Esophagus squamous epithelium (tissue), 4 donors: ENCODE results near the gene TRIM43.
"Not testable (repeated sequence)": the region's sequence is repeated elsewhere in the genome, so short reads cannot be mapped to it uniquely, and the experiment has no call there.

Source experiments
- CTCF ChIP-seq, 6 experiments: fragments of 450-650 bp in 4 of 6; fragments of 200-600 bp in 2 of 6; sonication (generic) in 2 of 6; IDR thresholded peaks; one replicate each; pipeline ENCODE4 v1.5.1; 2016 to 2019; ENCODE audit warnings: antibody characterized with exemption in 6 of 6, mild to moderate bottlenecking in 4 of 6, moderate library complexity in 4 of 6
- POLR2A ChIP-seq, 4 donors: fragments of 450-650 bp; IDR thresholded peaks; one replicate each; pipeline ENCODE4 v1.6.1; 2017; ENCODE audit warnings: antibody characterized with exemption in 4 of 4, mild to moderate bottlenecking in 4 of 4, moderate library complexity in 3 of 4

GRCh38 chr2:95583545-95583944, 8.3 kb upstream of the TRIM43 start:
- TF ChIP-seq CTCF, POLR2A (IDR thresholded peaks at IDR 0.05): not testable (repeated sequence)
